Measurements from ENCODE around the gene PTS. TPM values are rescaled to one million over a fixed set of nuclear protein-coding genes. Genes with fewer than 3 reads are reported as not detected.

Gene PTS
- total RNA-seq, 2 donors from 2014 or later: 45.3 to 53.2 TPM

DNA sequence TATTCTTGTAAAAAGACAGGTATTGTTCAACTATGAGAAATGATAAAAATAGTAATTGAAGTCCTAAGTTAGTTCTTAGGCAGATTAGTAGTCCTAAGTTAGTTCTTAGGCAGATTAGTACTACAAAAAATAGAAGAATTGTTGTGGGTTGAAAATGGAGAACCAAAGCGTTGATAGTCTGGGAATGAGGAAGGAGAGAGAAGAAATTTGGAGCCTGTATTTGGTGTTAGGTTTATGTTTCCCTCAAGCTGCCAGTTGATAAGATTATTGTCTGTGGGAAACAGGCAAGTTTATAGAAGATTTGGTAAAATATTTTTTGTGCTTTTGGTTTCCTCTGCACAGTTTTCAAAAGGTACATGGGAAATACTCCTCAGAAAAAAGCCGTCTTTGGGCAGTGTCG, 47.3 kb upstream of the PTS start:
- no peak overlapping the region for H3K27ac Mint-ChIP-seq
- H3K27me3 ChIP-seq (ENCODE audit: control insufficient read depth, insufficient read depth, low read length, poor library complexity, severe bottlenecking): no peaks in the 10 kb centered on the region
- H3K4me1 Mint-ChIP-seq: no peaks in the 10 kb centered on the region
- H3K4me1 ChIP-seq (ENCODE audit: control insufficient read depth, insufficient read depth, low read length): no peaks in the 10 kb centered on the region
- peaks cover 7% of the 10 kb centered on the region for H3K9me3 Mint-ChIP-seq
- H3K36me3 ChIP-seq (ENCODE audit: control insufficient read depth, insufficient read depth, low read length): no peaks in the 10 kb centered on the region
- no peak overlapping the region for H3K4me3 Mint-ChIP-seq
- no peak for DNase-seq
- no peaks in the 10 kb centered on the region for H3K36me3 Mint-ChIP-seq (ENCODE audit: low read depth)
- no peaks in the 10 kb centered on the region for H3K9me3 ChIP-seq (ENCODE audit: control insufficient read depth, low read length)
- TF ChIP-seq, protein P1, sequence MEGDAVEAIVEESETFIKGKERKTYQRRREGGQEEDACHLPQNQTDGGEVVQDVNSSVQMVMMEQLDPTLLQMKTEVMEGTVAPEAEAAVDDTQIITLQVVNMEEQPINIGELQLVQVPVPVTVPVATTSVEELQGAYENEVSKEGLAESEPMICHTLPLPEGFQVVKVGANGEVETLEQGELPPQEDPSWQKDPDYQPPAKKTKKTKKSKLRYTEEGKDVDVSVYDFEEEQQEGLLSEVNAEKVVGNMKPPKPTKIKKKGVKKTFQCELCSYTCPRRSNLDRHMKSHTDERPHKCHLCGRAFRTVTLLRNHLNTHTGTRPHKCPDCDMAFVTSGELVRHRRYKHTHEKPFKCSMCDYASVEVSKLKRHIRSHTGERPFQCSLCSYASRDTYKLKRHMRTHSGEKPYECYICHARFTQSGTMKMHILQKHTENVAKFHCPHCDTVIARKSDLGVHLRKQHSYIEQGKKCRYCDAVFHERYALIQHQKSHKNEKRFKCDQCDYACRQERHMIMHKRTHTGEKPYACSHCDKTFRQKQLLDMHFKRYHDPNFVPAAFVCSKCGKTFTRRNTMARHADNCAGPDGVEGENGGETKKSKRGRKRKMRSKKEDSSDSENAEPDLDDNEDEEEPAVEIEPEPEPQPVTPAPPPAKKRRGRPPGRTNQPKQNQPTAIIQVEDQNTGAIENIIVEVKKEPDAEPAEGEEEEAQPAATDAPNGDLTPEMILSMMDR (conservative IDR thresholded peaks at IDR 0.05): no peak
- 92 to 94% methylated on average over 3 of the region's 3 CpGs for WGBS, 2 experiments (ENCODE audit: insufficient coverage in 1 of 2, insufficient read length in 1 of 2)
- peaks cover 15% of the 10 kb centered on the region for H3K27me3 Mint-ChIP-seq (ENCODE audit: insufficient read depth)
- no peak overlapping the region for H3K4me3 ChIP-seq (ENCODE audit: low read length)
- H3K9ac ChIP-seq (ENCODE audit: extremely low read depth, low read length, poor library complexity, severe bottlenecking): no peak overlapping the region
- no peak overlapping the region for H3K27ac ChIP-seq (ENCODE audit: low read depth, low read length)

DNA sequence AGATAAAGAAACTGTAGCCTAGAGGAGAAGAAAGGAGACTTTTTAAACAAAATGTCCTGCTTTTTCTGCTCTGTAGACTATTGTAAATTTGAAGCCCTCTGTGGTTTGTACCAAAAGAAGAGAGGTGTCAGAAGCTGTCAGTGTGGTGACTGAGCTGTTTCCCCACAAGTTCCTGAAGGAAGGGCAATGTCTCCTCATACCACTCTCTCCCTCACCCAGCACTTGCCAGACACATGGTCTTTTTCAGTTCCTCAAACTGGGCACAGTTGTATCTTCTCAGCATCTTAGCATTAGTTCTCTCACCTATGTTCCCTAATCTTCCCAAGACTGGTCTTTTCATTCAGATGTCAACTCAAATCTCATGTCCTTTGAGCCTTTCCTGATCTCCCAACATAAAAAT, 46.6 kb upstream of the PTS start:
- H3K9ac ChIP-seq (ENCODE audit: extremely low read depth, low read length, poor library complexity, severe bottlenecking): no peak overlapping the region
- no peak overlapping the region for H3K27ac ChIP-seq (ENCODE audit: low read depth, low read length)
- no peak for DNase-seq
- Mint-ChIP-seq H3K27me3 (ENCODE audit: insufficient read depth) (peaks cover 15% of the 10 kb centered on the region), H3K4me3 (no peak overlapping the region), H3K4me1 (no peaks in the 10 kb centered on the region), H3K9me3 (peaks cover 7% of the 10 kb centered on the region), H3K36me3 (ENCODE audit: low read depth) (no peaks in the 10 kb centered on the region), H3K27ac (no peak overlapping the region)
- TF ChIP-seq, protein P1 (conservative IDR thresholded peaks at IDR 0.05): no peak
- no peaks in the 10 kb centered on the region for H3K4me1 ChIP-seq (ENCODE audit: control insufficient read depth, insufficient read depth, low read length)
- no peaks in the 10 kb centered on the region for H3K36me3 ChIP-seq (ENCODE audit: control insufficient read depth, insufficient read depth, low read length)
- H3K9me3 ChIP-seq (ENCODE audit: control insufficient read depth, low read length): no peaks in the 10 kb centered on the region
- no peaks in the 10 kb centered on the region for H3K27me3 ChIP-seq (ENCODE audit: control insufficient read depth, insufficient read depth, low read length, poor library complexity, severe bottlenecking)
- no peak overlapping the region for H3K4me3 ChIP-seq (ENCODE audit: low read length)

DNA sequence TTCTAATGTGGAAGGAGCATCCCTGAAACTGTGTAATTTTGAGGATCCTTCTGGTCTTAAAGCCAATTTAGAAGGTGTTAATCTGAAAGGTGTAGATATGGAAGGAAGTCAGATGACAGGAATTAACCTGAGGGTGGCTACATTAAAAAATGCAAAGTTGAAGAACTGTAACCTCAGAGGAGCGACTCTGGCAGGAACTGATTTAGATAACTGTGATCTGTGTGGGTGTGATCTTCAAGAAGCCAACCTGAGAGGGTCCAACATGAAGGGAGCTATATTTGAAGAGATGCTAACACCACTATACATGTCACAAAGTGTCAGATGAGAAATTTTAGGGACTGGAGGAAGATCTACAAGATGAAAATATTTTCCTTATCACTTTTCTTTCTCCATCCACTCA, 43.4 kb upstream of the PTS start:
- no peak overlapping the region for H3K4me3 ChIP-seq (ENCODE audit: low read length)
- H3K27ac ChIP-seq (ENCODE audit: low read depth, low read length): no peak overlapping the region
- Mint-ChIP-seq H3K36me3 (ENCODE audit: low read depth) (no peaks in the 10 kb centered on the region), H3K27ac (no peak overlapping the region), H3K4me3 (no peak overlapping the region), H3K4me1 (no peaks in the 10 kb centered on the region), H3K9me3 (peaks cover 7% of the 10 kb centered on the region), H3K27me3 (ENCODE audit: insufficient read depth) (peaks cover 11% of the 10 kb centered on the region)
- no peaks in the 10 kb centered on the region for H3K36me3 ChIP-seq (ENCODE audit: control insufficient read depth, insufficient read depth, low read length)
- TF ChIP-seq, protein P1 (conservative IDR thresholded peaks at IDR 0.05): no peak
- no peak for DNase-seq
- WGBS, 2 experiments (ENCODE audit: insufficient coverage in 1 of 2, insufficient read length in 1 of 2): 91 to 100% methylated on average over 1 of the region's 1 CpG
- no peak overlapping the region for H3K9ac ChIP-seq (ENCODE audit: extremely low read depth, low read length, poor library complexity, severe bottlenecking)
- no peaks in the 10 kb centered on the region for H3K4me1 ChIP-seq (ENCODE audit: control insufficient read depth, insufficient read depth, low read length)
- H3K9me3 ChIP-seq (ENCODE audit: control insufficient read depth, low read length): no peaks in the 10 kb centered on the region
- no peaks in the 10 kb centered on the region for H3K27me3 ChIP-seq (ENCODE audit: control insufficient read depth, insufficient read depth, low read length, poor library complexity, severe bottlenecking)

Measured in endodermal cell (in vitro differentiated cells).